Measurements from ENCODE around the gene MYRIP. TPM values are rescaled to one million over a fixed set of nuclear protein-coding genes. Genes with fewer than 3 reads are reported as not detected.

Gene MYRIP
- total RNA-seq, 1 experiment from 2014 or later, result 1.6 TPM

DNA sequence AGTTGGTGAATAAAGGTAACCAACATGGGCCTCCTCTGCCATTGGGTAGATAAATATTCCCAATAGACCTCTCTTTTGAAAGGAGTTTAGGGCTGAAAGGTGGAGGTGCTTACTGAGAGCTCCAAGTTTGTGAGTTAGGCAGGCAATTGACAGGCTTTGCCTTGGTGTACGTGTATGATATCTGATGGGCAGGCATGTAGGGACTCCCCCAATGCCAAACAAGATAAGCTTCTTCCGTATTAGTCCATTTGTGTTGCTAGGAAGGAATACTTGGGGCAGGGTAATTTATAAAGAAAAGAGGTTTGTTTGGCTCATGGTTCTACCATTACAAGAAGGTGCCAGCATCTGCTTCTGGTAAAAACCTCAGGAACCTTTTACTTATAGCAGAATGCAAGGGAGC is 339.4 kb downstream of the MYRIP start:
- no peaks in the 10 kb centered on the region for H3K36me3 Mint-ChIP-seq
- no peak overlapping the region for H3K4me3 Mint-ChIP-seq
- TF ChIP-seq ZNF317 (CRISPR knock-in tag; IDR thresholded peaks at IDR 0.05; ENCODE audit: borderline replicate concordance, low read depth) (no peak), ZNF138 (CRISPR knock-in tag; conservative IDR thresholded peaks at IDR 0.05) (no peak), MYBL2 (CRISPR knock-in tag; IDR thresholded peaks at IDR 0.05) (no peak), IRF1 (CRISPR knock-in tag; IDR thresholded peaks at IDR 0.05) (no peak), ERG (CRISPR knock-in tag; IDR thresholded peaks at IDR 0.05) (no peak), RELA (CRISPR knock-in tag; IDR thresholded peaks at IDR 0.05; ENCODE audit: borderline replicate concordance) (no peak), NR1H2 (CRISPR knock-in tag; IDR thresholded peaks at IDR 0.05) (no peak), GTF2I (CRISPR knock-in tag; conservative IDR thresholded peaks at IDR 0.05) (no peak), CREB1 (CRISPR knock-in tag; IDR thresholded peaks at IDR 0.05) (no peak), ZNF425 (CRISPR knock-in tag; conservative IDR thresholded peaks at IDR 0.05) (no peak), PRRX2 (CRISPR knock-in tag; IDR thresholded peaks at IDR 0.05) (no peak), USF1 (CRISPR knock-in tag; IDR thresholded peaks at IDR 0.05) (no peak), SMAD4 (CRISPR knock-in tag; IDR thresholded peaks at IDR 0.05) (no peak), KAT7 (CRISPR knock-in tag; IDR thresholded peaks at IDR 0.05; ENCODE audit: borderline replicate concordance) (no peak), SP1 (CRISPR knock-in tag; conservative IDR thresholded peaks at IDR 0.05) (no peak)
- TF ChIP-seq, protein P1, sequence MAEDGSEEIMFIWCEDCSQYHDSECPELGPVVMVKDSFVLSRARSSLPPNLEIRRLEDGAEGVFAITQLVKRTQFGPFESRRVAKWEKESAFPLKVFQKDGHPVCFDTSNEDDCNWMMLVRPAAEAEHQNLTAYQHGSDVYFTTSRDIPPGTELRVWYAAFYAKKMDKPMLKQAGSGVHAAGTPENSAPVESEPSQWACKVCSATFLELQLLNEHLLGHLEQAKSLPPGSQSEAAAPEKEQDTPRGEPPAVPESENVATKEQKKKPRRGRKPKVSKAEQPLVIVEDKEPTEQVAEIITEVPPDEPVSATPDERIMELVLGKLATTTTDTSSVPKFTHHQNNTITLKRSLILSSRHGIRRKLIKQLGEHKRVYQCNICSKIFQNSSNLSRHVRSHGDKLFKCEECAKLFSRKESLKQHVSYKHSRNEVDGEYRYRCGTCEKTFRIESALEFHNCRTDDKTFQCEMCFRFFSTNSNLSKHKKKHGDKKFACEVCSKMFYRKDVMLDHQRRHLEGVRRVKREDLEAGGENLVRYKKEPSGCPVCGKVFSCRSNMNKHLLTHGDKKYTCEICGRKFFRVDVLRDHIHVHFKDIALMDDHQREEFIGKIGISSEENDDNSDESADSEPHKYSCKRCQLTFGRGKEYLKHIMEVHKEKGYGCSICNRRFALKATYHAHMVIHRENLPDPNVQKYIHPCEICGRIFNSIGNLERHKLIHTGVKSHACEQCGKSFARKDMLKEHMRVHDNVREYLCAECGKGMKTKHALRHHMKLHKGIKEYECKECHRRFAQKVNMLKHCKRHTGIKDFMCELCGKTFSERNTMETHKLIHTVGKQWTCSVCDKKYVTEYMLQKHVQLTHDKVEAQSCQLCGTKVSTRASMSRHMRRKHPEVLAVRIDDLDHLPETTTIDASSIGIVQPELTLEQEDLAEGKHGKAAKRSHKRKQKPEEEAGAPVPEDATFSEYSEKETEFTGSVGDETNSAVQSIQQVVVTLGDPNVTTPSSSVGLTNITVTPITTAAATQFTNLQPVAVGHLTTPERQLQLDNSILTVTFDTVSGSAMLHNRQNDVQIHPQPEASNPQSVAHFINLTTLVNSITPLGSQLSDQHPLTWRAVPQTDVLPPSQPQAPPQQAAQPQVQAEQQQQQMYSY (CRISPR knock-in tag; IDR thresholded peaks at IDR 0.05), result no peak
- TF ChIP-seq, protein P2, sequence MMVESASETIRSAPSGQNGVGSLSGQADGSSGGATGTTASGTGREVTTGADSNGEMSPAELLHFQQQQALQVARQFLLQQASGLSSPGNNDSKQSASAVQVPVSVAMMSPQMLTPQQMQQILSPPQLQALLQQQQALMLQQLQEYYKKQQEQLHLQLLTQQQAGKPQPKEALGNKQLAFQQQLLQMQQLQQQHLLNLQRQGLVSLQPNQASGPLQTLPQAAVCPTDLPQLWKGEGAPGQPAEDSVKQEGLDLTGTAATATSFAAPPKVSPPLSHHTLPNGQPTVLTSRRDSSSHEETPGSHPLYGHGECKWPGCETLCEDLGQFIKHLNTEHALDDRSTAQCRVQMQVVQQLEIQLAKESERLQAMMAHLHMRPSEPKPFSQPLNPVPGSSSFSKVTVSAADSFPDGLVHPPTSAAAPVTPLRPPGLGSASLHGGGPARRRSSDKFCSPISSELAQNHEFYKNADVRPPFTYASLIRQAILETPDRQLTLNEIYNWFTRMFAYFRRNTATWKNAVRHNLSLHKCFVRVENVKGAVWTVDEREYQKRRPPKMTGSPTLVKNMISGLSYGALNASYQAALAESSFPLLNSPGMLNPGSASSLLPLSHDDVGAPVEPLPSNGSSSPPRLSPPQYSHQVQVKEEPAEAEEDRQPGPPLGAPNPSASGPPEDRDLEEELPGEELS (CRISPR knock-in tag; IDR thresholded peaks at IDR 0.05), result no peak
- DNase-seq (ENCODE audit: low spot score) (no peak), ATAC-seq (no peak)
- no peak overlapping the region for H3K27ac Mint-ChIP-seq
- CTCF ChIA-PET, result no interaction called here
- H3K27me3 Mint-ChIP-seq (ENCODE audit: low read depth), result no peaks in the 10 kb centered on the region
- POLR2A ChIA-PET, result no interaction called here
- H3K9me3 Mint-ChIP-seq, result no peaks in the 10 kb centered on the region
- no peaks in the 10 kb centered on the region for H3K4me1 Mint-ChIP-seq
